ENCODE data around the gene CYSRT1. TPM values are rescaled to one million over a fixed set of nuclear protein-coding genes. Genes with fewer than 3 reads are reported as not detected.
A peak's percentile ranks its signal among the peaks of the same experiment; 100 is the strongest.

The CYSRT1 gene
- total RNA-seq, 1 experiment from 2014 or later, result 1.0 TPM

GRCh38 chr9:137205126-137206069 lies 19.6 kb upstream of the CYSRT1 start, which contains the start of the genes NDOR1 and TMEM203:
Gene NDOR1 (plus strand): TSS chr9:137205700. CDS start chr9:137205778, 78 bp downstream.
Gene TMEM203 (minus strand): TSS chr9:137205648. CDS start chr9:137205414, 234 bp downstream.
- peak; percentile 89 for DNase-seq
- Histone ChIP-seq H3K27ac (ENCODE audit: insufficient read length, low read depth, low read length) (no peak within 1 kb of the TSS), H4K8ac (replicated peaks; ENCODE audit: insufficient read length, low read depth, low read length) (no peak within 1 kb of the TSS), H3K23me2 (ENCODE audit: insufficient read length, low read depth, low read length, poor library complexity, severe bottlenecking) (peaks cover 8% of the 10 kb centered on the region), H3K14ac (ENCODE audit: insufficient read depth, low read length) (no peak within 1 kb of the TSS; the same call in 1 of the 2 replicates), H3K56ac (ENCODE audit: insufficient read length, low read depth, low read length) (no peak within 1 kb of the TSS), H3K4me1 (ENCODE audit: insufficient read depth, low read length) (no peaks in the 10 kb centered on the region; the same call in 1 of the 2 replicates), H4K5ac (ENCODE audit: insufficient read length, low read depth, low read length) (no peak within 1 kb of the TSS), H3T11ph (ENCODE audit: low read length) (no peak within 1 kb of the TSS), H3K23ac (ENCODE audit: insufficient read length, low read depth, low read length) (no peak within 1 kb of the TSS), H2BK12ac (ENCODE audit: insufficient read length, low read depth, low read length) (no peak within 1 kb of the TSS), H3K9me3 (ENCODE audit: control insufficient read depth, low read depth, low read length) (no peaks in the 10 kb centered on the region), H4K20me1 (ENCODE audit: control insufficient read depth, insufficient read depth, insufficient read length) (no peaks in the 10 kb centered on the region), H3K18ac (ENCODE audit: insufficient read length, low read depth, low read length) (no peak within 1 kb of the TSS), H2BK120ac (ENCODE audit: low read depth, low read length, poor library complexity, severe bottlenecking) (no peak within 1 kb of the TSS), H2BK20ac (ENCODE audit: low read depth, low read length, poor library complexity, severe bottlenecking) (no peak within 1 kb of the TSS), H2AFZ (ENCODE audit: low read length) (no peak within 1 kb of the TSS), H2BK15ac (ENCODE audit: low read depth, low read length) (no peak within 1 kb of the TSS), H3K79me1 (ENCODE audit: insufficient read depth, low read depth, low read length, poor library complexity, severe bottlenecking) (peaks cover 19% of the 10 kb centered on the region), H3K27me3 (ENCODE audit: insufficient read depth, low read length) (no peaks in the 10 kb centered on the region), H3K79me2 (ENCODE audit: insufficient read depth, low read length) (peaks cover 13% of the 10 kb centered on the region; the same call in 1 of the 2 replicates), H3K4me2 (ENCODE audit: insufficient read depth, insufficient read length, low read length) (peak within 1 kb of the TSS; percentile 91), H3K4ac (ENCODE audit: low read depth, low read length) (no peak within 1 kb of the TSS), H3K9ac (ENCODE audit: extremely low read depth, insufficient read length, low read length) (peak within 1 kb of the TSS; percentile 84), H4K91ac (ENCODE audit: insufficient read length, low read depth, low read length) (no peak within 1 kb of the TSS), H2AK5ac (ENCODE audit: insufficient read length, low read length) (no peak within 1 kb of the TSS), H2BK5ac (ENCODE audit: insufficient read length, low read length) (no peak within 1 kb of the TSS)
- WGBS (ENCODE audit: extremely low coverage, insufficient read length, low lambda C conversion rate), result no CpG with 5 or more reads among the region's 98 CpGs
- peaks cover 8 to 39% (median 30%) of the 10 kb centered on the region in 3 experiments for H3K36me3 Mint-ChIP-seq (ENCODE audit: insufficient read depth in 1 of 3, low read depth in 3 of 3)
- H3K9me3 Mint-ChIP-seq, result no peaks in the 10 kb centered on the region
- H3K4me3 Mint-ChIP-seq, result peak within 1 kb of the TSS; percentile 93 to 99
- H3K4me1 Mint-ChIP-seq, result peaks cover 25 to 33% of the 10 kb centered on the region in 2 experiments
- H3K27me3 Mint-ChIP-seq (ENCODE audit: low read depth), result no peaks in the 10 kb centered on the region
- H3K27ac Mint-ChIP-seq, result peak within 1 kb of the TSS; percentile 88 to 97 (median 97); a peak in 6 of 7 replicates
- no peak for TF ChIP-seq CTCF (conservative IDR thresholded peaks at IDR 0.05)

Measured in H9 (cell line).